HepG2 (cell line): ENCODE measurements around the gene FABP1. TPM values are rescaled to one million over a fixed set of nuclear protein-coding genes. Genes with fewer than 3 reads are reported as not detected.

Experiments used
- ARNT2 ChIP-seq: sonication (generic); formaldehyde crosslinking; IDR thresholded peaks from 2 replicates; pipeline ENCODE4 v1.8.0; 2022; ENCODE audit warnings: mild to moderate bottlenecking, low read depth, missing genetic modification reagents, moderate library complexity
- BCL3 ChIP-seq: sonication (generic); formaldehyde crosslinking; IDR thresholded peaks from 2 replicates; pipeline ENCODE4 v1.5.1; 2020; ENCODE audit warnings: mild to moderate bottlenecking, missing genetic modification reagents, moderate library complexity
- CAMTA2 ChIP-seq: sonication (generic); formaldehyde crosslinking; IDR thresholded peaks from 2 replicates; pipeline ENCODE4 v1.4.0; 2020; ENCODE audit warnings: mild to moderate bottlenecking, missing genetic modification reagents, borderline replicate concordance
- DMAP1 ChIP-seq: IDR thresholded peaks from 2 replicates; pipeline ENCODE4 v1.6.1; 2016
- FOXO4 ChIP-seq: sonication (generic); formaldehyde crosslinking; conservative IDR thresholded peaks from 2 replicates; pipeline ENCODE4 v1.8.1; 2023; ENCODE audit warnings: missing genetic modification reagents
- HNF1B ChIP-seq: sonication (generic); formaldehyde crosslinking; IDR thresholded peaks from 2 replicates; pipeline ENCODE4 v1.5.1; 2020; ENCODE audit warnings: mild to moderate bottlenecking, moderate library complexity, missing genetic modification reagents
- HOXA7 ChIP-seq: sonication (generic); formaldehyde crosslinking; IDR thresholded peaks from 2 replicates; pipeline ENCODE4 v1.8.1; 2022; ENCODE audit warnings: mild to moderate bottlenecking, missing genetic modification reagents, moderate library complexity
- HOXD1 ChIP-seq: sonication (generic); formaldehyde crosslinking; IDR thresholded peaks from 2 replicates; pipeline ENCODE4 v1.5.0; 2020; ENCODE audit warnings: missing genetic modification reagents
- KMT2B ChIP-seq: IDR thresholded peaks from 2 replicates; pipeline ENCODE4 v1.6.1; 2016; ENCODE audit warnings: missing genetic modification reagents, missing compliant biosample characterization
- MNT ChIP-seq: fragments of 450-650 bp; IDR thresholded peaks from 2 replicates; pipeline ENCODE4 v1.6.1; 2016
- MTA3 ChIP-seq: sonication (generic); formaldehyde crosslinking; IDR thresholded peaks from 2 replicates; pipeline ENCODE4 v1.4.0; 2020; ENCODE audit warnings: missing genetic modification reagents
- NFYB ChIP-seq: sonication (generic); formaldehyde crosslinking; IDR thresholded peaks from 2 replicates; pipeline ENCODE4 v1.4.0; 2020; ENCODE audit warnings: missing genetic modification reagents
- NFYC ChIP-seq: IDR thresholded peaks from 2 replicates; pipeline ENCODE4 v1.6.1; 2016; ENCODE audit warnings: missing genetic modification reagents, missing compliant biosample characterization
- RBAK ChIP-seq: sonication (generic); formaldehyde crosslinking; IDR thresholded peaks from 2 replicates; pipeline ENCODE4 v1.5.1; 2020; ENCODE audit warnings: mild to moderate bottlenecking, missing genetic modification reagents
- SAFB2 ChIP-seq: sonication (generic); formaldehyde crosslinking; IDR thresholded peaks from 2 replicates; pipeline ENCODE4 v1.5.1; 2020; ENCODE audit warnings: missing genetic modification reagents, low read depth, mild to moderate bottlenecking, borderline replicate concordance
- SMC3 ChIP-seq: IDR thresholded peaks from 2 replicates; pipeline ENCODE4 v1.6.1; 2011; ENCODE audit warnings: low read length, improper control_type of control experiment
- ZBTB43 ChIP-seq: sonication (generic); formaldehyde crosslinking; conservative IDR thresholded peaks from 2 replicates; pipeline ENCODE4 v1.4.0; 2020; ENCODE audit warnings: missing genetic modification reagents
- ZNF205 ChIP-seq: IDR thresholded peaks from 2 replicates; pipeline ENCODE4 v1.6.1; 2018; ENCODE audit warnings: missing biosample characterization, missing genetic modification reagents
- ZNF543 ChIP-seq: sonication (generic); formaldehyde crosslinking; IDR thresholded peaks from 2 replicates; pipeline ENCODE4 v1.4.0; 2020; ENCODE audit warnings: mild to moderate bottlenecking, missing genetic modification reagents
- ZNF558 ChIP-seq: sonication (generic); formaldehyde crosslinking; IDR thresholded peaks from 2 replicates; pipeline ENCODE4 v1.9.0; 2022; ENCODE audit warnings: mild to moderate bottlenecking, missing genetic modification reagents, borderline replicate concordance
- ZNF615 ChIP-seq: sonication (generic); formaldehyde crosslinking; IDR thresholded peaks from 2 replicates; pipeline ENCODE4 v1.5.0; 2020; ENCODE audit warnings: mild to moderate bottlenecking, missing genetic modification reagents, borderline replicate concordance
- ZNF672 ChIP-seq: sonication (generic); formaldehyde crosslinking; IDR thresholded peaks from 2 replicates; pipeline ENCODE4 v1.8.1; 2022; ENCODE audit warnings: missing genetic modification reagents
- ZNF749 ChIP-seq: sonication (generic); formaldehyde crosslinking; IDR thresholded peaks from 2 replicates; pipeline ENCODE4 v1.8.0; 2022; ENCODE audit warnings: mild to moderate bottlenecking, missing genetic modification reagents, moderate library complexity, borderline replicate concordance
- ZSCAN31 ChIP-seq: sonication (generic); formaldehyde crosslinking; IDR thresholded peaks from 2 replicates; pipeline ENCODE4 v1.5.0; 2020; ENCODE audit warnings: low read depth, mild to moderate bottlenecking, missing genetic modification reagents
- polyA plus RNA-seq, 8 experiments: library from polyadenylated mRNA; depleted of rRNA in 3 of 8; stranded (reverse) in 7 of 8; unstranded in 1 of 8; fragments of >200 nt; fragmentation: Illumina TruSeq in 4 of 8; extraction: Trizol in 4 of 8; gene quantifications; 2 replicates each; pipeline versions ENCODE4 v1.2.1 to v1.2.3, GENCODE V29; 2011 to 2016; ENCODE audit warnings: low read depth in 4 of 8, missing spikeins in 1 of 8, mixed read lengths in 1 of 8; ENCODE audit not compliant: insufficient read depth in 1 of 8
- total RNA-seq, 5 experiments: library from RNA; depleted of rRNA; stranded (reverse); fragments of >200 nt; fragmentation: Illumina TruSeq; extraction: Trizol; gene quantifications; 2 replicates each; pipeline ENCODE4 v1.2.3, GENCODE V29; 2016; ENCODE audit warnings: low read depth in 1 of 5

The FABP1 gene
- total and polyA plus RNA-seq, 2 of the 13 experiments (the other 11 are each of a cell fraction or from before 2014, with no cell fraction given) = 644 to 1,608 TPM

- TF ChIP-seq DMAP1 (no peak), ZNF558 (CRISPR knock-in tag) (no peak), ZNF543 (CRISPR knock-in tag) (peak; percentile 80; the same call in 1 of the 2 replicates), RBAK (CRISPR knock-in tag) (no peak), HOXA7 (CRISPR knock-in tag) (0 out of 2 replicates have a peak, but pooled peaks have one; percentile 11), MTA3 (CRISPR knock-in tag) (no peak), MNT (no peak), FOXO4 (CRISPR knock-in tag) (no peak; the same call in 1 of the 2 replicates), ZNF205 (CRISPR knock-in tag) (peak; percentile 68; the same call in 1 of the 2 replicates), SAFB2 (CRISPR knock-in tag) (no peak), ZNF672 (CRISPR knock-in tag) (no peak), SMC3 (no peak), ZNF749 (CRISPR knock-in tag) (no peak), ZBTB43 (CRISPR knock-in tag) (no peak), HNF1B (CRISPR knock-in tag) (peak; percentile 56), HOXD1 (CRISPR knock-in tag) (peak; percentile 61; the same call in 1 of the 2 replicates), CAMTA2 (no peak), ZNF615 (CRISPR knock-in tag) (no peak; the same call in 1 of the 2 replicates), NFYC (no peak), NFYB (no peak), BCL3 (CRISPR knock-in tag) (no peak), ZSCAN31 (CRISPR knock-in tag) (0 out of 2 replicates have a peak, but pooled peaks have one; percentile 51), KMT2B (0 out of 2 replicates have a peak, but pooled peaks have one; percentile 24), ARNT2 (CRISPR knock-in tag) (0 out of 2 replicates have a peak, but pooled peaks have one; percentile 69)
Observed at GRCh38 chr2:88122141-88122884, 5.5 kb downstream of the FABP1 start (continued).
